Liver (tissue), 9 donors: ENCODE measurements around the gene MED12. TPM values are rescaled to one million over a fixed set of nuclear protein-coding genes. Genes with fewer than 3 reads are reported as not detected.

Experiments used
- DNase-seq: peaks from one replicate; pipeline ENCODE4 v3.0.0-alpha.2; 2017; ENCODE audit warnings: low spot score
- H3K27ac ChIP-seq, 2 donors: one replicate each; pipeline ENCODE4 v1.7.0; 2013; ENCODE audit warnings: inconsistent platforms in 2 of 2, low read length in 2 of 2, control low read depth in 1 of 2, low read depth in 1 of 2, mild to moderate bottlenecking in 1 of 2
- H3K27me3 ChIP-seq, 4 donors: one replicate each; pipeline versions ENCODE4 v1.6.1 to v1.7.0; 2013; ENCODE audit warnings: low read length in 3 of 4, inconsistent platforms in 1 of 4, mild to moderate bottlenecking in 1 of 4, moderate library complexity in 1 of 4; ENCODE audit not compliant: control insufficient read depth in 4 of 4, insufficient read depth in 4 of 4
- H3K36me3 ChIP-seq, 4 donors: one replicate each; pipeline versions ENCODE4 v1.6.1 to v1.7.0; 2013; ENCODE audit warnings: low read length in 3 of 4, mild to moderate bottlenecking in 3 of 4, low read depth in 1 of 4, moderate library complexity in 1 of 4; ENCODE audit not compliant: control insufficient read depth in 4 of 4, insufficient read depth in 3 of 4
- H3K4me1 ChIP-seq, 4 donors: one replicate each; pipeline versions ENCODE4 v1.6.1 to v1.7.0; 2013; ENCODE audit warnings: low read length in 3 of 4, mild to moderate bottlenecking in 3 of 4, moderate library complexity in 1 of 4; ENCODE audit not compliant: control insufficient read depth in 4 of 4, insufficient read depth in 4 of 4
- H3K4me3 ChIP-seq, 3 donors: one replicate each; pipeline versions ENCODE4 v1.6.1 to v1.7.0; 2013; ENCODE audit warnings: low read length in 3 of 3, control low read depth in 1 of 3, low read depth in 1 of 3, mild to moderate bottlenecking in 1 of 3
- H3K9ac ChIP-seq, 2 donors: one replicate each; pipeline ENCODE4 v1.7.0; 2013; ENCODE audit warnings: low read length in 2 of 2, mild to moderate bottlenecking in 2 of 2, moderate library complexity in 2 of 2, control low read depth in 1 of 2, low read depth in 1 of 2
- H3K9me3 ChIP-seq, 4 donors: one replicate each; pipeline versions ENCODE4 v1.6.1 to v1.7.0; 2013; ENCODE audit warnings: low read length in 3 of 4; ENCODE audit not compliant: control insufficient read depth in 4 of 4
- EGR1 ChIP-seq, 2 donors: IDR thresholded peaks; 2 replicates each; pipeline ENCODE4 v1.6.1; 2016 to 2018; ENCODE audit warnings: antibody characterized with exemption in 2 of 2, low read depth in 2 of 2
- FOXA1 ChIP-seq: IDR thresholded peaks from 2 replicates; pipeline ENCODE4 v1.6.1; 2016; ENCODE audit warnings: antibody characterized with exemption
- FOXA2 ChIP-seq: IDR thresholded peaks from 2 replicates; pipeline ENCODE4 v1.6.1; 2016; ENCODE audit warnings: antibody characterized with exemption
- GABPA ChIP-seq, 2 donors: IDR thresholded peaks in 1 of 2; conservative IDR thresholded peaks in 1 of 2; 2 replicates each; pipeline ENCODE4 v1.6.1; 2016; ENCODE audit warnings: antibody characterized with exemption in 2 of 2, mild to moderate bottlenecking in 1 of 2, moderate library complexity in 1 of 2
- HNF4A ChIP-seq, 2 donors: conservative IDR thresholded peaks; 2 replicates each; pipeline ENCODE4 v1.6.1; 2016; ENCODE audit warnings: antibody characterized with exemption in 2 of 2, mild to moderate bottlenecking in 2 of 2
- HNF4G ChIP-seq: IDR thresholded peaks from 2 replicates; pipeline ENCODE4 v1.6.1; 2016; ENCODE audit warnings: antibody characterized with exemption
- JUND ChIP-seq, 2 donors: IDR thresholded peaks; 2 replicates each; pipeline ENCODE4 v1.6.1; 2016; ENCODE audit warnings: antibody characterized with exemption in 2 of 2
- MAX ChIP-seq: IDR thresholded peaks from 2 replicates; pipeline ENCODE4 v1.6.1; 2016; ENCODE audit warnings: antibody characterized with exemption
- NR2F2 ChIP-seq: IDR thresholded peaks from 2 replicates; pipeline ENCODE4 v1.6.1; 2016; ENCODE audit warnings: antibody characterized with exemption
- RAD21 ChIP-seq, 2 donors: IDR thresholded peaks; 2 replicates each; pipeline ENCODE4 v1.6.1; 2016; ENCODE audit warnings: antibody characterized with exemption in 2 of 2, mild to moderate bottlenecking in 2 of 2
- RXRA ChIP-seq, 2 donors: IDR thresholded peaks; 2 replicates each; pipeline ENCODE4 v1.6.1; 2017 to 2018; ENCODE audit warnings: antibody characterized with exemption in 2 of 2, mild to moderate bottlenecking in 1 of 2
- SP1 ChIP-seq: IDR thresholded peaks from 2 replicates; pipeline ENCODE4 v1.6.1; 2018; ENCODE audit warnings: antibody characterized with exemption, mild to moderate bottlenecking
- TAF1 ChIP-seq: conservative IDR thresholded peaks from 2 replicates; pipeline ENCODE4 v1.6.1; 2016; ENCODE audit warnings: antibody characterized with exemption, mild to moderate bottlenecking
- YY1 ChIP-seq: IDR thresholded peaks from 2 replicates; pipeline ENCODE4 v1.6.1; 2016; ENCODE audit warnings: antibody characterized with exemption, mild to moderate bottlenecking
- WGBS: extraction: QIAGEN DNeasy Blood & Tissue Kit; methylation state at CpG from one replicate; pipeline ENCODE4 v1.1.7; 2013; 5-methylcytosine and 5-hydroxymethylcytosine counted together
- polyA plus RNA-seq, 2 donors: library from polyadenylated mRNA; stranded (reverse) in 1 of 2; unstranded in 1 of 2; fragments of 200-250 nt in 1 of 2; fragments of >200 nt in 1 of 2; fragmentation: Nextera tagmentation in 1 of 2; extraction: Ambion mirVana in 1 of 2; gene quantifications; one replicate each; pipeline versions ENCODE4 v1.2.1 to v1.2.3, GENCODE V29; 2013 to 2015
- total RNA-seq, 2 donors: library from RNA; depleted of rRNA; stranded (reverse); fragments of >200 nt; gene quantifications; one replicate each; pipeline ENCODE4 v1.2.3, GENCODE V29; 2014
- TF ChIP-seq, protein P1 (sequence below): IDR thresholded peaks from 2 replicates; pipeline ENCODE4 v1.6.1; 2016; ENCODE audit warnings: antibody characterized with exemption, mild to moderate bottlenecking
- TF ChIP-seq, protein P2 (sequence below): IDR thresholded peaks from 2 replicates; pipeline ENCODE4 v1.6.1; 2016; ENCODE audit warnings: antibody characterized with exemption
- TF ChIP-seq, protein P3 (sequence below): IDR thresholded peaks from 2 replicates; pipeline ENCODE4 v1.6.1; 2016; ENCODE audit warnings: antibody characterized with exemption
- TF ChIP-seq, protein P4 (sequence below): fragments of 150-350 bp; IDR thresholded peaks from 2 replicates; pipeline ENCODE4 v1.5.1; 2017; ENCODE audit warnings: improper control_type of control experiment, low read depth, low read length; ENCODE audit not compliant: missing input control
- donor health status: healthy.
- donor health status: healthy.
- donor health status: healthy.
- donor health status: healthy.
- donor health status: healthy.

The MED12 gene
- total and polyA plus RNA-seq, 4 donors, result 3.2 to 25.6 (median 9.3) TPM

DNA sequence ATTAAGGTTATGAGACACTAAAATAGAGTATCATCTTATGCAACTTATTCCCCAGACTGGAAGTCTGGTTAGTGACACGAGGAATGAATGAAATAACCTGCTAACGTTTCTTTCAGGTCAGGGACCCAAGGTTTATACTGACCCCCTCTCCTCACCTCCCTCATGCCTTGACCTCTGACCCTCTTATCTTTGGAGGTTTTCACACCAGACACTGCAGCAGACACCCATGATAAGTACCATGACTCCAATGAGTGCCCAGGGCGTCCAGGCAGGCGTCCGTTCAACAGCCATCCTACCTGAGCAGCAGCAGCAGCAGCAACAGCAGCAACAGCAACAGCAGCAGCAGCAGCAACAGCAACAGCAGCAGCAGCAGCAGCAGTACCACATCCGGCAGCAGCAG lies 22.0 kb downstream of the MED12 start:
- Histone ChIP-seq H3K4me3 (no peak overlapping the region), H3K36me3 (peaks cover 11 to 43% (median 17%) of the 10 kb centered on the region in 4 donors), H3K9me3 (no peaks in the 10 kb centered on the region), H3K4me1 (peaks cover 0 to 6% (median 1%) of the 10 kb centered on the region in 4 donors), H3K27ac (no peak overlapping the region), H3K9ac (no peak overlapping the region), H3K27me3 (no peaks in the 10 kb centered on the region)
- WGBS, result 88% methylated on average over 6 of the region's 6 CpGs
- TF ChIP-seq MAX (no peak), YY1 (no peak), JUND (IDR thresholded peaks at IDR 0.05) (no peak), NR2F2 (no peak), GABPA (IDR thresholded peaks at IDR 0.05 in 1 of 2, conservative IDR thresholded peaks at IDR 0.05 in 1 of 2) (no peak), RAD21 (IDR thresholded peaks at IDR 0.05) (no peak), SP1 (no peak), HNF4G (no peak), HNF4A (conservative IDR thresholded peaks at IDR 0.05) (no peak), FOXA1 (no peak), EGR1 (IDR thresholded peaks at IDR 0.05; ENCODE audit: low read depth in 2 of 2) (no peak), TAF1 (no peak), RXRA (IDR thresholded peaks at IDR 0.05) (no peak), FOXA2 (no peak)
- TF ChIP-seq, protein P1, sequence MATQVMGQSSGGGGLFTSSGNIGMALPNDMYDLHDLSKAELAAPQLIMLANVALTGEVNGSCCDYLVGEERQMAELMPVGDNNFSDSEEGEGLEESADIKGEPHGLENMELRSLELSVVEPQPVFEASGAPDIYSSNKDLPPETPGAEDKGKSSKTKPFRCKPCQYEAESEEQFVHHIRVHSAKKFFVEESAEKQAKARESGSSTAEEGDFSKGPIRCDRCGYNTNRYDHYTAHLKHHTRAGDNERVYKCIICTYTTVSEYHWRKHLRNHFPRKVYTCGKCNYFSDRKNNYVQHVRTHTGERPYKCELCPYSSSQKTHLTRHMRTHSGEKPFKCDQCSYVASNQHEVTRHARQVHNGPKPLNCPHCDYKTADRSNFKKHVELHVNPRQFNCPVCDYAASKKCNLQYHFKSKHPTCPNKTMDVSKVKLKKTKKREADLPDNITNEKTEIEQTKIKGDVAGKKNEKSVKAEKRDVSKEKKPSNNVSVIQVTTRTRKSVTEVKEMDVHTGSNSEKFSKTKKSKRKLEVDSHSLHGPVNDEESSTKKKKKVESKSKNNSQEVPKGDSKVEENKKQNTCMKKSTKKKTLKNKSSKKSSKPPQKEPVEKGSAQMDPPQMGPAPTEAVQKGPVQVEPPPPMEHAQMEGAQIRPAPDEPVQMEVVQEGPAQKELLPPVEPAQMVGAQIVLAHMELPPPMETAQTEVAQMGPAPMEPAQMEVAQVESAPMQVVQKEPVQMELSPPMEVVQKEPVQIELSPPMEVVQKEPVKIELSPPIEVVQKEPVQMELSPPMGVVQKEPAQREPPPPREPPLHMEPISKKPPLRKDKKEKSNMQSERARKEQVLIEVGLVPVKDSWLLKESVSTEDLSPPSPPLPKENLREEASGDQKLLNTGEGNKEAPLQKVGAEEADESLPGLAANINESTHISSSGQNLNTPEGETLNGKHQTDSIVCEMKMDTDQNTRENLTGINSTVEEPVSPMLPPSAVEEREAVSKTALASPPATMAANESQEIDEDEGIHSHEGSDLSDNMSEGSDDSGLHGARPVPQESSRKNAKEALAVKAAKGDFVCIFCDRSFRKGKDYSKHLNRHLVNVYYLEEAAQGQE, result no peak
- TF ChIP-seq, protein P2, sequence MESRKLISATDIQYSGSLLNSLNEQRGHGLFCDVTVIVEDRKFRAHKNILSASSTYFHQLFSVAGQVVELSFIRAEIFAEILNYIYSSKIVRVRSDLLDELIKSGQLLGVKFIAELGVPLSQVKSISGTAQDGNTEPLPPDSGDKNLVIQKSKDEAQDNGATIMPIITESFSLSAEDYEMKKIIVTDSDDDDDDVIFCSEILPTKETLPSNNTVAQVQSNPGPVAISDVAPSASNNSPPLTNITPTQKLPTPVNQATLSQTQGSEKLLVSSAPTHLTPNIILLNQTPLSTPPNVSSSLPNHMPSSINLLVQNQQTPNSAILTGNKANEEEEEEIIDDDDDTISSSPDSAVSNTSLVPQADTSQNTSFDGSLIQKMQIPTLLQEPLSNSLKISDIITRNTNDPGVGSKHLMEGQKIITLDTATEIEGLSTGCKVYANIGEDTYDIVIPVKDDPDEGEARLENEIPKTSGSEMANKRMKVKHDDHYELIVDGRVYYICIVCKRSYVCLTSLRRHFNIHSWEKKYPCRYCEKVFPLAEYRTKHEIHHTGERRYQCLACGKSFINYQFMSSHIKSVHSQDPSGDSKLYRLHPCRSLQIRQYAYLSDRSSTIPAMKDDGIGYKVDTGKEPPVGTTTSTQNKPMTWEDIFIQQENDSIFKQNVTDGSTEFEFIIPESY, result no peak
- TF ChIP-seq, protein P3, sequence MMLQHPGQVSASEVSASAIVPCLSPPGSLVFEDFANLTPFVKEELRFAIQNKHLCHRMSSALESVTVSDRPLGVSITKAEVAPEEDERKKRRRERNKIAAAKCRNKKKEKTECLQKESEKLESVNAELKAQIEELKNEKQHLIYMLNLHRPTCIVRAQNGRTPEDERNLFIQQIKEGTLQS, result no peak
- TF ChIP-seq, protein P4, sequence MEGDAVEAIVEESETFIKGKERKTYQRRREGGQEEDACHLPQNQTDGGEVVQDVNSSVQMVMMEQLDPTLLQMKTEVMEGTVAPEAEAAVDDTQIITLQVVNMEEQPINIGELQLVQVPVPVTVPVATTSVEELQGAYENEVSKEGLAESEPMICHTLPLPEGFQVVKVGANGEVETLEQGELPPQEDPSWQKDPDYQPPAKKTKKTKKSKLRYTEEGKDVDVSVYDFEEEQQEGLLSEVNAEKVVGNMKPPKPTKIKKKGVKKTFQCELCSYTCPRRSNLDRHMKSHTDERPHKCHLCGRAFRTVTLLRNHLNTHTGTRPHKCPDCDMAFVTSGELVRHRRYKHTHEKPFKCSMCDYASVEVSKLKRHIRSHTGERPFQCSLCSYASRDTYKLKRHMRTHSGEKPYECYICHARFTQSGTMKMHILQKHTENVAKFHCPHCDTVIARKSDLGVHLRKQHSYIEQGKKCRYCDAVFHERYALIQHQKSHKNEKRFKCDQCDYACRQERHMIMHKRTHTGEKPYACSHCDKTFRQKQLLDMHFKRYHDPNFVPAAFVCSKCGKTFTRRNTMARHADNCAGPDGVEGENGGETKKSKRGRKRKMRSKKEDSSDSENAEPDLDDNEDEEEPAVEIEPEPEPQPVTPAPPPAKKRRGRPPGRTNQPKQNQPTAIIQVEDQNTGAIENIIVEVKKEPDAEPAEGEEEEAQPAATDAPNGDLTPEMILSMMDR, result no peak
- no peak for DNase-seq
